A673 (cell line): Measurements from ENCODE around the gene DIDO1. TPM values are rescaled to one million over a fixed set of nuclear protein-coding genes. Genes with fewer than 3 reads are reported as not detected.

Experiments
- BruUV-seq: library from RNA; stranded (reverse); fragments of 400-500 nt; replicated peaks from 2 replicates; lab custom pipeline; 2021; lab: Mats Ljungman, UMichigan
- CTCF ChIA-PET: fragments of 300-600 bp; sonication (Branson Sonifier 250); formaldehyde crosslinking; loops from one replicate; lab custom pipeline; 2022; ENCODE audit warnings: antibody characterized with exemption; lab: Charles Lee
- POLR2A ChIA-PET: fragments of 300-600 bp; sonication (Branson Sonifier 250); formaldehyde crosslinking; loops from one replicate; lab custom pipeline; 2022; ENCODE audit warnings: antibody characterized with exemption; ENCODE audit not compliant: low non-redundant PET; lab: Charles Lee
- DNase-seq: peaks from one replicate; pipeline ENCODE4 v3.0.0-alpha.2; 2015; ENCODE audit warnings: low spot score
- H3K27ac ChIP-seq: fragments of 200-600 bp; sonication (generic); 2 replicates; pipeline ENCODE4 v1.5.1; 2016; ENCODE audit warnings: mixed run types, low read depth, mild to moderate bottlenecking, mixed read lengths, antibody characterized with exemption, low read length; ENCODE audit not compliant: poor library complexity, severe bottlenecking
- H3K27me3 ChIP-seq: fragments of 200-600 bp; sonication (generic); replicated peaks from 2 replicates; pipeline ENCODE4 v1.6.1; 2017; ENCODE audit warnings: mixed run types, low read depth, mild to moderate bottlenecking, mixed read lengths, antibody characterized with exemption, low read length; ENCODE audit not compliant: insufficient read depth, poor library complexity
- H3K36me3 ChIP-seq: fragments of 200-600 bp; sonication (generic); 2 replicates; pipeline ENCODE4 v1.6.1; 2016; ENCODE audit warnings: mixed run types, mild to moderate bottlenecking, mixed read lengths, antibody characterized with exemption, low read length; ENCODE audit not compliant: insufficient read depth, poor library complexity, severe bottlenecking
- H3K4me1 ChIP-seq: fragments of 200-600 bp; sonication (generic); 2 replicates; pipeline ENCODE4 v1.6.1; 2017; ENCODE audit warnings: mixed run types, mild to moderate bottlenecking, mixed read lengths, antibody characterized with exemption, low read length; ENCODE audit not compliant: insufficient read depth, poor library complexity, severe bottlenecking
- H3K4me3 ChIP-seq: fragments of 200-600 bp; sonication (generic); 2 replicates; pipeline ENCODE4 v1.5.1; 2016; ENCODE audit warnings: low read depth, mixed run types, mild to moderate bottlenecking, mixed read lengths, low read length; ENCODE audit not compliant: poor library complexity, severe bottlenecking
- H3K9me3 ChIP-seq: fragments of 200-600 bp; sonication (generic); 2 replicates; pipeline ENCODE4 v1.6.1; 2016; ENCODE audit warnings: mixed run types, low read depth, mild to moderate bottlenecking, mixed read lengths, antibody characterized with exemption, low read length; ENCODE audit not compliant: poor library complexity, severe bottlenecking
- CTCF ChIP-seq: fragments of 300-800, 200-600 bp; sonication (generic); conservative IDR thresholded peaks from 2 replicates; pipeline ENCODE4 v1.5.1; 2017; ENCODE audit warnings: low read depth, mild to moderate bottlenecking, antibody characterized with exemption, low read length, moderate library complexity, mixed read lengths
- EZH2 ChIP-seq: fragments of 200-600 bp; sonication (generic); IDR thresholded peaks from 2 replicates; pipeline ENCODE4 v1.6.1; 2017; ENCODE audit warnings: borderline replicate concordance, low read depth, mild to moderate bottlenecking, mixed read lengths, antibody characterized with exemption, low read length; ENCODE audit not compliant: poor library complexity, severe bottlenecking
- intact Hi-C: fragments of 100-400 bp; cut with micrococcal nuclease; formaldehyde crosslinking; loops from one replicate; pipeline ENCODE4 v1.10.0; 2022; ENCODE audit not compliant: unreplicated experiment
- total RNA-seq: library from RNA; stranded (reverse); gene quantifications from 2 replicates; pipeline ENCODE4 v1.2.3, GENCODE V29; 2021

DIDO1 gene
- total RNA-seq, 1 experiment from 2014 or later, result 64.4 TPM

- no TSS peak for BruUV-seq
- no peak for TF ChIP-seq CTCF
- no peak for TF ChIP-seq EZH2
- Histone ChIP-seq H3K27ac (no peak overlapping the region), H3K4me3 (no peak overlapping the region), H3K9me3 (no peaks in the 10 kb centered on the region), H3K4me1 (peaks cover 16% of the 10 kb centered on the region), H3K27me3 (no peaks in the 10 kb centered on the region), H3K36me3 (peaks cover 64% of the 10 kb centered on the region)
- intact Hi-C loops, result no loop called here
- ChIA-PET POLR2A (no interaction called here), CTCF (no interaction called here)
- no peak for DNase-seq
These were observed 28.0 kb downstream of the DIDO1 start for GRCh38 chr20:62898093-62898964.

GRCh38 chr20:62897666-62898065 lies 28.6 kb downstream of the DIDO1 start:
- no peak overlapping the region for H3K27ac ChIP-seq
- H3K36me3 ChIP-seq, result peaks cover 64% of the 10 kb centered on the region
- CTCF ChIA-PET, result no interaction called here
- no peaks in the 10 kb centered on the region for H3K9me3 ChIP-seq
- no peaks in the 10 kb centered on the region for H3K27me3 ChIP-seq
- intact Hi-C loops, result no loop called here
- H3K4me3 ChIP-seq, result no peak overlapping the region
- TF ChIP-seq EZH2, result no peak
- TF ChIP-seq CTCF, result no peak
- DNase-seq, result no peak
- BruUV-seq, result no TSS peak
- H3K4me1 ChIP-seq, result peaks cover 16% of the 10 kb centered on the region
- POLR2A ChIA-PET, result no interaction called here

GRCh38 chr20:62896526-62896925 lies 29.8 kb downstream of the DIDO1 start:
- no peak overlapping the region for H3K27ac ChIP-seq
- CTCF ChIA-PET, result no interaction called here
- H3K4me1 ChIP-seq, result peaks cover 16% of the 10 kb centered on the region
- intact Hi-C loops, result no loop called here
- no peak overlapping the region for H3K4me3 ChIP-seq
- no peaks in the 10 kb centered on the region for H3K27me3 ChIP-seq
- no TSS peak for BruUV-seq
- no peak for DNase-seq
- POLR2A ChIA-PET, result no interaction called here
- H3K9me3 ChIP-seq, result no peaks in the 10 kb centered on the region
- TF ChIP-seq EZH2 (no peak), CTCF (no peak)
- H3K36me3 ChIP-seq, result peaks cover 64% of the 10 kb centered on the region
